HG03342 (cell line): ENCODE results near the gene TMC2.
"Not testable (repeated sequence)": the region's sequence is repeated elsewhere in the genome, so short reads cannot be mapped to it uniquely, and the experiment has no call there.

ENCODE experiments used
- ATAC-seq: cut with Tn5 transposase; IDR thresholded peaks from one replicate; pipeline ENCODE4 v1.9.1; 2021; ENCODE audit warnings: mild to moderate bottlenecking, moderate library complexity; ENCODE audit not compliant: unreplicated experiment

Gene TMC2

GRCh38 chr20:2536560-2536986 is at the start of gene TMC2:
TMC2 (plus strand) TSS chr20:2536573; CDS start chr20:2536622, 49 bp downstream.
- ATAC-seq = no peak

- not testable (repeated sequence) for ATAC-seq
Observed at GRCh38 chr20:2502808-2503384, 33.5 kb upstream of the TMC2 start.

- ATAC-seq = not testable (repeated sequence)
Observed at GRCh38 chr20:2504803-2505202, 31.6 kb upstream of the TMC2 start.

- not testable (repeated sequence) for ATAC-seq
Observed at GRCh38 chr20:2506426-2506825, 29.9 kb upstream of the TMC2 start.

GRCh38 chr20:2507464-2507863 is 28.9 kb upstream of the TMC2 start:
- ATAC-seq = no peak

GRCh38 chr20:2507875-2508630 is 28.3 kb upstream of the TMC2 start:
- ATAC-seq = peak; percentile 11

- ATAC-seq = peak; percentile 96
Observed at GRCh38 chr20:2508631-2509467, 27.5 kb upstream of the TMC2 start, which contains the start of gene ZNF343. ZNF343 (minus strand) TSS chr20:2508915; CDS start chr20:2493895, 15,020 bp downstream.

GRCh38 chr20:2509468-2509781 is 26.9 kb upstream of the TMC2 start:
- no peak for ATAC-seq

GRCh38 chr20:2509794-2510193 is 26.6 kb upstream of the TMC2 start:
- ATAC-seq = no peak

- no peak for ATAC-seq
Observed at GRCh38 chr20:2515203-2515602, 21.2 kb upstream of the TMC2 start.

GRCh38 chr20:2516399-2516798 is 20.0 kb upstream of the TMC2 start:
- no peak for ATAC-seq

GRCh38 chr20:2518096-2518495 is 18.3 kb upstream of the TMC2 start:
- no peak for ATAC-seq

GRCh38 chr20:2518558-2518957 is 17.8 kb upstream of the TMC2 start:
- no peak for ATAC-seq

- ATAC-seq = no peak
Observed at GRCh38 chr20:2519115-2519809, 17.1 kb upstream of the TMC2 start.

- no peak for ATAC-seq
Observed at GRCh38 chr20:2520617-2521016, 15.8 kb upstream of the TMC2 start.

- no peak for ATAC-seq
Observed at GRCh38 chr20:2521369-2522305, 14.7 kb upstream of the TMC2 start.

- not testable (repeated sequence) for ATAC-seq
Observed at GRCh38 chr20:2522826-2523429, 13.4 kb upstream of the TMC2 start.

GRCh38 chr20:2523919-2524708 is 12.3 kb upstream of the TMC2 start:
- ATAC-seq = peak; percentile 55
